WTC11 (cell line): Measurements from ENCODE around the gene DUSP3. TPM values are rescaled to one million over a fixed set of nuclear protein-coding genes. Genes with fewer than 3 reads are reported as not detected.

Experiments
- ATAC-seq: fragments of 200-7000 bp; cut with Tn5 transposase; 2 replicates; pipeline ENCODE4 v1.10.0; 2021; ENCODE audit warnings: mild to moderate bottlenecking, moderate library complexity
- CTCF ChIA-PET: fragments of 300-600 bp; sonication (Branson Sonifier 250); formaldehyde crosslinking; loops from one replicate; lab custom pipeline; 2021; ENCODE audit warnings: antibody characterized with exemption; lab: Charles Lee
- POLR2A ChIA-PET: fragments of 350-600 bp; sonication (Branson Sonifier 250); formaldehyde crosslinking; loops from one replicate; lab custom pipeline; 2021; ENCODE audit warnings: antibody characterized with exemption; lab: Charles Lee
- DNase-seq: peaks from one replicate; pipeline ENCODE4 v3.0.0; 2021; ENCODE audit warnings: low spot score
- H3K27ac Mint-ChIP-seq: 2 replicates; pipeline ENCODE4 v1.8.0; 2021; ENCODE audit warnings: mixed read lengths
- H3K27me3 Mint-ChIP-seq: 2 replicates; pipeline ENCODE4 v1.8.0; 2021; ENCODE audit warnings: low read depth, mild to moderate bottlenecking, moderate library complexity, mixed read lengths
- H3K36me3 Mint-ChIP-seq: 2 replicates; pipeline ENCODE4 v1.8.0; 2021; ENCODE audit warnings: mixed read lengths
- H3K4me1 Mint-ChIP-seq: 2 replicates; pipeline ENCODE4 v1.8.0; 2022; ENCODE audit warnings: mixed read lengths
- H3K4me3 Mint-ChIP-seq: 2 replicates; pipeline ENCODE4 v1.8.0; 2021; ENCODE audit warnings: mild to moderate bottlenecking, moderate library complexity, mixed read lengths
- H3K9me3 Mint-ChIP-seq: 2 replicates; pipeline ENCODE4 v1.8.0; 2021; ENCODE audit warnings: mixed read lengths
- CBFB ChIP-seq: sonication (generic); formaldehyde crosslinking; IDR thresholded peaks from 2 replicates; pipeline ENCODE4 v1.8.1; 2022; ENCODE audit warnings: mild to moderate bottlenecking, low read depth, missing genetic modification reagents
- E2F5 ChIP-seq: sonication (generic); formaldehyde crosslinking; IDR thresholded peaks from 2 replicates; pipeline ENCODE4 v1.8.1; 2022; ENCODE audit warnings: mild to moderate bottlenecking, moderate library complexity, missing genetic modification reagents
- ELF4 ChIP-seq: sonication (generic); formaldehyde crosslinking; IDR thresholded peaks from 2 replicates; pipeline ENCODE4 v1.8.1; 2022; ENCODE audit warnings: low read depth, mild to moderate bottlenecking, moderate library complexity, missing genetic modification reagents
- FOXP1 ChIP-seq: sonication (generic); formaldehyde crosslinking; IDR thresholded peaks from 2 replicates; pipeline ENCODE4 v1.8.0; 2022; ENCODE audit warnings: missing genetic modification reagents, mild to moderate bottlenecking, moderate library complexity, borderline replicate concordance
- IRF1 ChIP-seq: sonication (generic); formaldehyde crosslinking; IDR thresholded peaks from 2 replicates; pipeline ENCODE4 v1.8.0; 2023; ENCODE audit warnings: missing genetic modification reagents
- JUN ChIP-seq: sonication (generic); formaldehyde crosslinking; IDR thresholded peaks from 2 replicates; pipeline ENCODE4 v1.8.0; 2023; ENCODE audit warnings: mild to moderate bottlenecking, missing genetic modification reagents
- KAT7 ChIP-seq: sonication (generic); formaldehyde crosslinking; IDR thresholded peaks from 2 replicates; pipeline ENCODE4 v1.8.1; 2023; ENCODE audit warnings: missing genetic modification reagents, mild to moderate bottlenecking, borderline replicate concordance
- MLX ChIP-seq: sonication (generic); formaldehyde crosslinking; IDR thresholded peaks from 2 replicates; pipeline ENCODE4 v1.8.1; 2023; ENCODE audit warnings: mild to moderate bottlenecking, missing genetic modification reagents, moderate library complexity
- OVOL2 ChIP-seq: fragments of 250-450 bp; sonication (Bioruptor Pico); IDR thresholded peaks from 2 replicates; pipeline ENCODE4 v1.9.0; 2021; ENCODE audit warnings: mild to moderate bottlenecking, borderline replicate concordance
- RORB ChIP-seq: fragments of 250-450 bp; sonication (Bioruptor Pico); IDR thresholded peaks from 2 replicates; pipeline ENCODE4 v1.9.0; 2021; ENCODE audit warnings: mild to moderate bottlenecking
- TCF7 ChIP-seq: sonication (generic); formaldehyde crosslinking; IDR thresholded peaks from 2 replicates; pipeline ENCODE4 v1.8.0; 2022; ENCODE audit warnings: mild to moderate bottlenecking, low read depth, missing genetic modification reagents, moderate library complexity
- TEAD4 ChIP-seq: sonication (generic); formaldehyde crosslinking; IDR thresholded peaks from 2 replicates; pipeline ENCODE4 v1.8.0; 2022; ENCODE audit warnings: mild to moderate bottlenecking, missing genetic modification reagents
- USF1 ChIP-seq: sonication (generic); formaldehyde crosslinking; IDR thresholded peaks from 2 replicates; pipeline ENCODE4 v1.8.0; 2022; ENCODE audit warnings: mild to moderate bottlenecking, missing genetic modification reagents
- ZMAT4 ChIP-seq: fragments of 250-450 bp; sonication (Bioruptor Pico); IDR thresholded peaks from 2 replicates; pipeline ENCODE4 v1.9.0; 2021; ENCODE audit warnings: mild to moderate bottlenecking
- ZNF121 ChIP-seq: sonication (generic); formaldehyde crosslinking; IDR thresholded peaks from 2 replicates; pipeline ENCODE4 v1.8.0; 2023; ENCODE audit warnings: missing genetic modification reagents
- ZNF138 ChIP-seq: sonication (generic); formaldehyde crosslinking; conservative IDR thresholded peaks from 2 replicates; pipeline ENCODE4 v1.8.1; 2022; ENCODE audit warnings: mild to moderate bottlenecking, moderate library complexity, missing genetic modification reagents
- ZNF416 ChIP-seq: fragments of 250-450 bp; sonication (Bioruptor Pico); IDR thresholded peaks from 2 replicates; pipeline ENCODE4 v1.9.0; 2021; ENCODE audit warnings: mild to moderate bottlenecking, inconsistent platforms
- total RNA-seq: library from RNA; stranded (reverse); gene quantifications from 3 replicates; pipeline ENCODE4 v1.2.3, GENCODE V29; 2021
- TF ChIP-seq, protein P1 (sequence below): sonication (generic); formaldehyde crosslinking; IDR thresholded peaks from 2 replicates; pipeline ENCODE4 v1.8.1; 2023; ENCODE audit warnings: mild to moderate bottlenecking, missing genetic modification reagents
- TF ChIP-seq, protein P2 (sequence below): sonication (generic); formaldehyde crosslinking; IDR thresholded peaks from 2 replicates; pipeline ENCODE4 v1.8.1; 2022; ENCODE audit warnings: low read depth, mild to moderate bottlenecking, moderate library complexity, missing genetic modification reagents, borderline replicate concordance
- TF ChIP-seq, protein P3 (sequence below): sonication (generic); formaldehyde crosslinking; IDR thresholded peaks from 2 replicates; pipeline ENCODE4 v1.8.0; 2022; ENCODE audit warnings: mild to moderate bottlenecking, missing genetic modification reagents

The DUSP3 gene
- total RNA-seq, 1 experiment from 2014 or later, result 31.5 TPM

- no peak for TF ChIP-seq USF1 (CRISPR knock-in tag)
- TF ChIP-seq, all 79 proteins: peak for 0
- no peak overlapping the region for H3K4me3 Mint-ChIP-seq
- peaks cover 29% of the 10 kb centered on the region for H3K27me3 Mint-ChIP-seq
- no peak overlapping the region for H3K27ac Mint-ChIP-seq
- peaks cover 35% of the 10 kb centered on the region for H3K4me1 Mint-ChIP-seq
- POLR2A ChIA-PET, result no interaction called here
- no peak for DNase-seq
- no peak for ATAC-seq
- CTCF ChIA-PET, result interaction anchor here (3.1 to 14.2 kb wide), 3 partner anchors 59 to 180 kb away, joined by 12 to 476 read pairs (median 97); no protein-coding TSS in a partner anchor
- no peaks in the 10 kb centered on the region for H3K9me3 Mint-ChIP-seq
- no peaks in the 10 kb centered on the region for H3K36me3 Mint-ChIP-seq
These were observed 21.6 kb downstream of the DUSP3 start for GRCh38 chr17:43757171-43757660.

GRCh38 chr17:43756201-43756600, 22.6 kb downstream of the DUSP3 start:
- Mint-ChIP-seq H3K9me3 (no peaks in the 10 kb centered on the region), H3K27ac (no peak overlapping the region), H3K4me3 (peak overlapping the region; percentile 55), H3K27me3 (peaks cover 29% of the 10 kb centered on the region), H3K4me1 (peaks cover 34% of the 10 kb centered on the region), H3K36me3 (no peaks in the 10 kb centered on the region)
- no peak for ATAC-seq
- CTCF ChIA-PET, result interaction anchor here (1.1 to 14.2 kb wide), 9 partner anchors 9 to 179 kb away, joined by 3 to 476 read pairs (median 10); no protein-coding TSS in a partner anchor
- POLR2A ChIA-PET, result interaction anchor here (1.1 to 1.7 kb wide), 2 partner anchors 12 to 48 kb away, joined by 3 to 4 read pairs; no protein-coding TSS in a partner anchor
- DNase-seq, result no peak
- no peak for TF ChIP-seq ELF4
- no peak for TF ChIP-seq RORB
- no peak for TF ChIP-seq OVOL2 (CRISPR knock-in tag)
- no peak for TF ChIP-seq ZNF416
- TF ChIP-seq ZNF121 (CRISPR knock-in tag), result no peak
- no peak for TF ChIP-seq TCF7
- TF ChIP-seq KAT7 (CRISPR knock-in tag), result no peak
- TF ChIP-seq E2F5 (CRISPR knock-in tag), result no peak
- TF ChIP-seq MLX (CRISPR knock-in tag), result no peak
- TF ChIP-seq JUN, result no peak

DNA sequence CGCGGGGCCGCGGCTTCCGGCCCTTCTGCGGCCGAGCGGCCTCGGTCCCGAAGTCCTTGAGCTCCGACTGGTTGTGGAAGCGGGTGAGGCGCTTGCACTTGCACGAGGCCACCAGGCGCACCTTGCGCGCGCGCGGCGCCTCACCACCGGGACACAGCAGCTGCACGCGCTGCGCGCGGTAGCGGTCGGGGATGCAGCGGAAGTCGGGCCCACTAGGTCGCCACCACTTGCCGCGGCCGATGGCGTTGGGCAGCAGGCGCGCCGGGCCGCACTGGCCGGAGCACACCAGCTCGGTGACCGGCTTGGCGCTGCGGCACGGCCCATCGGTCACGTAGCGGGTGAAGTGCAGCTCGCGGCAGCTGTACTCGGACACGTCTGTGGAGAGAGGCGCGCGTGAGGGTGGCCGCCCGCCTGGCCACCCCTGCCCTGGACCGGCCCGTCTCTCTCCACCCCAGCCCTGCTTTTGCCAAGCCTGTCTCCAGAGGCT, 23.3 kb downstream of the DUSP3 start:
- peaks cover 29% of the 10 kb centered on the region for H3K27me3 Mint-ChIP-seq
- no peaks in the 10 kb centered on the region for H3K36me3 Mint-ChIP-seq
- ChIA-PET CTCF (interaction anchor here (0.6 to 14.2 kb wide), 13 partner anchors 10 to 224 kb away, joined by 3 to 476 read pairs (median 7); no protein-coding TSS in a partner anchor), POLR2A (interaction anchor here (0.8 to 1.7 kb wide), 4 partner anchors 11 to 225 kb away, joined by 3 to 4 read pairs (median 4); no protein-coding TSS in a partner anchor)
- ATAC-seq (peak; percentile 70), DNase-seq (peak; percentile 78)
- peak overlapping the region; percentile 55 for H3K4me3 Mint-ChIP-seq
- H3K4me1 Mint-ChIP-seq, result peaks cover 34% of the 10 kb centered on the region
- no peak overlapping the region for H3K27ac Mint-ChIP-seq
- no peaks in the 10 kb centered on the region for H3K9me3 Mint-ChIP-seq
- TF ChIP-seq IRF1 (CRISPR knock-in tag), result peak; percentile 89
- peak; percentile 75 for TF ChIP-seq USF1 (CRISPR knock-in tag)
- peak; percentile 44; the same call in 1 of the 2 replicates for TF ChIP-seq CBFB
- TF ChIP-seq, protein P1, sequence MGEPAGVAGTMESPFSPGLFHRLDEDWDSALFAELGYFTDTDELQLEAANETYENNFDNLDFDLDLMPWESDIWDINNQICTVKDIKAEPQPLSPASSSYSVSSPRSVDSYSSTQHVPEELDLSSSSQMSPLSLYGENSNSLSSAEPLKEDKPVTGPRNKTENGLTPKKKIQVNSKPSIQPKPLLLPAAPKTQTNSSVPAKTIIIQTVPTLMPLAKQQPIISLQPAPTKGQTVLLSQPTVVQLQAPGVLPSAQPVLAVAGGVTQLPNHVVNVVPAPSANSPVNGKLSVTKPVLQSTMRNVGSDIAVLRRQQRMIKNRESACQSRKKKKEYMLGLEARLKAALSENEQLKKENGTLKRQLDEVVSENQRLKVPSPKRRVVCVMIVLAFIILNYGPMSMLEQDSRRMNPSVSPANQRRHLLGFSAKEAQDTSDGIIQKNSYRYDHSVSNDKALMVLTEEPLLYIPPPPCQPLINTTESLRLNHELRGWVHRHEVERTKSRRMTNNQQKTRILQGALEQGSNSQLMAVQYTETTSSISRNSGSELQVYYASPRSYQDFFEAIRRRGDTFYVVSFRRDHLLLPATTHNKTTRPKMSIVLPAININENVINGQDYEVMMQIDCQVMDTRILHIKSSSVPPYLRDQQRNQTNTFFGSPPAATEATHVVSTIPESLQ (CRISPR knock-in tag), result no peak
- TF ChIP-seq ZMAT4, result no peak
- peak; percentile 81; the same call in 1 of the 2 replicates for TF ChIP-seq TEAD4 (CRISPR knock-in tag)
- TF ChIP-seq, protein P2, sequence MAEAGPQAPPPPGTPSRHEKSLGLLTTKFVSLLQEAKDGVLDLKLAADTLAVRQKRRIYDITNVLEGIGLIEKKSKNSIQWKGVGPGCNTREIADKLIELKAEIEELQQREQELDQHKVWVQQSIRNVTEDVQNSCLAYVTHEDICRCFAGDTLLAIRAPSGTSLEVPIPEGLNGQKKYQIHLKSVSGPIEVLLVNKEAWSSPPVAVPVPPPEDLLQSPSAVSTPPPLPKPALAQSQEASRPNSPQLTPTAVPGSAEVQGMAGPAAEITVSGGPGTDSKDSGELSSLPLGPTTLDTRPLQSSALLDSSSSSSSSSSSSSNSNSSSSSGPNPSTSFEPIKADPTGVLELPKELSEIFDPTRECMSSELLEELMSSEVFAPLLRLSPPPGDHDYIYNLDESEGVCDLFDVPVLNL (CRISPR knock-in tag), result peak; percentile 86
- TF ChIP-seq FOXP1 (CRISPR knock-in tag), result peak; percentile 95
- TF ChIP-seq, protein P3, sequence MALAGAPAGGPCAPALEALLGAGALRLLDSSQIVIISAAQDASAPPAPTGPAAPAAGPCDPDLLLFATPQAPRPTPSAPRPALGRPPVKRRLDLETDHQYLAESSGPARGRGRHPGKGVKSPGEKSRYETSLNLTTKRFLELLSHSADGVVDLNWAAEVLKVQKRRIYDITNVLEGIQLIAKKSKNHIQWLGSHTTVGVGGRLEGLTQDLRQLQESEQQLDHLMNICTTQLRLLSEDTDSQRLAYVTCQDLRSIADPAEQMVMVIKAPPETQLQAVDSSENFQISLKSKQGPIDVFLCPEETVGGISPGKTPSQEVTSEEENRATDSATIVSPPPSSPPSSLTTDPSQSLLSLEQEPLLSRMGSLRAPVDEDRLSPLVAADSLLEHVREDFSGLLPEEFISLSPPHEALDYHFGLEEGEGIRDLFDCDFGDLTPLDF (CRISPR knock-in tag), result 0 out of 2 replicates have a peak, but pooled peaks have one; percentile 74
- TF ChIP-seq ZNF138 (CRISPR knock-in tag), result peak; percentile 89
- TF ChIP-seq RORB, result no peak
